ENCODE results near the gene NHS. TPM values are rescaled to one million over a fixed set of nuclear protein-coding genes. Genes with fewer than 3 reads are reported as not detected.

Gene NHS
- total RNA-seq, 1 experiment from 2014 or later = 5.7 TPM

DNA sequence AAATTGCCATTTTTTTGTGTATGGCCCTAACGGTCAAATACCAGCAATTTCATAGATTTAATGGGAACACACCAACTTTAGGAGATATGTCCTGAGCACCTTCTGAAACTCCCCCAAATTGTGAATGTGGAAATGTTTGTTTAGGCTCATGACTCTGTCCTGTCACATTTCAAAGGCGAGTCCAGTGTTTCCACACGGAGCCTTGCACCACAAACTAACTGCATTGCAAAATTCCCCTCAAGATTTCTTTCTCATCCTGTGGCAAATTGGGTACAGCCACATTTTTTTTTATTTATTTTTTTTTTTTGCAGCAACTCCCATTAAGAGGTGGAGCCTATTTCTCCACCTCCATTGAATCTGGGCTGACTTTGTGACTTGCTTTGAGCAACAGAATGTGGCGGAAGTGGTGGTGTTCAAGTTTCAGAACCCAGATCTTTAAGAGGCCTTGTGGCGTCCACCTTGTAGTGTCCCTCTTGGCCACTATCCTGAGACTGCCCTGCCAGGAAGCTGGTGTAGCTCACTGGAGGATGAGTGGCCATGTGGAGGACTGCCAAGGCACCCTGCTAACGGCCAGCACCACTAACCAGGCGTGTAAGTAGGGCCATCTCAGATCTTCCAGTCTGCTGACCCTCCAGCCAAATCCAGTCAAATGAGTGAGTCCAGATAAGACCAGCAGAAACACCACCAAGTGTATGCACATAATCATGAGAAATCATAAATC lies 189.8 kb downstream of the NHS start:
- BruUV-seq (replicated peaks) = no TSS peak
- no peaks in the 10 kb centered on the region for H3K36me3 ChIP-seq (ENCODE audit: control insufficient read depth in 1 of 2, insufficient read depth in 2 of 2, low read length in 2 of 2)
- no peak overlapping the region for H3K4me2 ChIP-seq (ENCODE audit: low read length)
- DNase-seq (ENCODE audit: low read depth, low spot score) (no peak), ATAC-seq (no peak)
- H3K79me2 ChIP-seq (ENCODE audit: insufficient read depth, low read length) = no peaks in the 10 kb centered on the region
- ChIA-PET CTCF (no interaction called here), POLR2A (no interaction called here), RAD21 (ENCODE audit: low non-redundant PET in 1 of 2, low total read pairs in 2 of 2, uncharacterized antibody in 2 of 2, unreplicated experiment in 2 of 2) (no interaction called here)
- no peak overlapping the region for H3K27ac ChIP-seq (ENCODE audit: low read depth, low read length)
- no peaks in the 10 kb centered on the region for H4K20me1 ChIP-seq (ENCODE audit: insufficient read depth)
- intact Hi-C loops (cut with micrococcal nuclease) = no loop called here
- no peak overlapping the region for H3K9ac ChIP-seq (ENCODE audit: low read length)
- TF ChIP-seq EZH2 (IDR thresholded peaks at IDR 0.05) (no peak), SRF (IDR thresholded peaks at IDR 0.05; ENCODE audit: low read depth) (no peak), CEBPB (IDR thresholded peaks at IDR 0.05; ENCODE audit: low read depth) (no peak), TCF7L2 (IDR thresholded peaks at IDR 0.05; ENCODE audit: borderline replicate concordance, extremely low read depth, insufficient read depth, insufficient read length) (no peak), JUND (IDR thresholded peaks at IDR 0.05) (no peak), SP1 (IDR thresholded peaks at IDR 0.05; ENCODE audit: low read depth) (no peak), CBX3 (IDR thresholded peaks at IDR 0.05; ENCODE audit: low read depth) (no peak), ELF1 (IDR thresholded peaks at IDR 0.05; ENCODE audit: borderline replicate concordance, low read depth) (no peak), ZFX (IDR thresholded peaks at IDR 0.05) (no peak), REST (IDR thresholded peaks at IDR 0.05; ENCODE audit: low read depth) (no peak)
- TF ChIP-seq, protein P1, sequence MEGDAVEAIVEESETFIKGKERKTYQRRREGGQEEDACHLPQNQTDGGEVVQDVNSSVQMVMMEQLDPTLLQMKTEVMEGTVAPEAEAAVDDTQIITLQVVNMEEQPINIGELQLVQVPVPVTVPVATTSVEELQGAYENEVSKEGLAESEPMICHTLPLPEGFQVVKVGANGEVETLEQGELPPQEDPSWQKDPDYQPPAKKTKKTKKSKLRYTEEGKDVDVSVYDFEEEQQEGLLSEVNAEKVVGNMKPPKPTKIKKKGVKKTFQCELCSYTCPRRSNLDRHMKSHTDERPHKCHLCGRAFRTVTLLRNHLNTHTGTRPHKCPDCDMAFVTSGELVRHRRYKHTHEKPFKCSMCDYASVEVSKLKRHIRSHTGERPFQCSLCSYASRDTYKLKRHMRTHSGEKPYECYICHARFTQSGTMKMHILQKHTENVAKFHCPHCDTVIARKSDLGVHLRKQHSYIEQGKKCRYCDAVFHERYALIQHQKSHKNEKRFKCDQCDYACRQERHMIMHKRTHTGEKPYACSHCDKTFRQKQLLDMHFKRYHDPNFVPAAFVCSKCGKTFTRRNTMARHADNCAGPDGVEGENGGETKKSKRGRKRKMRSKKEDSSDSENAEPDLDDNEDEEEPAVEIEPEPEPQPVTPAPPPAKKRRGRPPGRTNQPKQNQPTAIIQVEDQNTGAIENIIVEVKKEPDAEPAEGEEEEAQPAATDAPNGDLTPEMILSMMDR (IDR thresholded peaks at IDR 0.05 in 2 of 3, conservative IDR thresholded peaks at IDR 0.05 in 1 of 3; ENCODE audit: borderline replicate concordance in 1 of 3, insufficient read depth in 1 of 3, low read depth in 2 of 3, low read length in 2 of 3) = no peak
- TF ChIP-seq, protein P2, sequence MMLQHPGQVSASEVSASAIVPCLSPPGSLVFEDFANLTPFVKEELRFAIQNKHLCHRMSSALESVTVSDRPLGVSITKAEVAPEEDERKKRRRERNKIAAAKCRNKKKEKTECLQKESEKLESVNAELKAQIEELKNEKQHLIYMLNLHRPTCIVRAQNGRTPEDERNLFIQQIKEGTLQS (IDR thresholded peaks at IDR 0.05) = no peak
- H3K27me3 ChIP-seq (ENCODE audit: insufficient read depth, low read length) = no peaks in the 10 kb centered on the region
- no peaks in the 10 kb centered on the region for H3K9me2 ChIP-seq (ENCODE audit: insufficient read depth)
- H2AFZ ChIP-seq (ENCODE audit: low read depth, low read length, poor library complexity, severe bottlenecking) = no peak overlapping the region
- no peak overlapping the region for H3K4me3 ChIP-seq (replicated peaks in 1 of 2; ENCODE audit: low read depth in 1 of 2, low read length in 2 of 2)
- peaks cover 13 to 19% of the 10 kb centered on the region in 2 experiments for H3K4me1 ChIP-seq (ENCODE audit: control insufficient read depth in 1 of 2, insufficient read depth in 2 of 2, low read length in 2 of 2)
- H3K9me3 ChIP-seq (ENCODE audit: control insufficient read depth in 1 of 2, insufficient read depth in 1 of 2, low read depth in 1 of 2, low read length in 2 of 2) = no peaks in the 10 kb centered on the region
